Endothelial cell of umbilical vein (primary cell): ENCODE results near the gene FAM227B. TPM values are rescaled to one million over a fixed set of nuclear protein-coding genes. Genes with fewer than 3 reads are reported as not detected.

Experiments
- BruUV-seq: library from RNA; stranded (reverse); fragments of 400-500 nt; replicated peaks from 2 replicates; lab custom pipeline; 2021; lab: Mats Ljungman, UMichigan
- CTCF ChIA-PET: fragments of 300-600, 350-600 bp; sonication (Branson Sonifier 250); formaldehyde crosslinking; loops from one replicate; lab custom pipeline; 2021; ENCODE audit warnings: antibody characterized with exemption, inconsistent platforms; lab: Charles Lee
- POLR2A ChIA-PET: fragments of 300-600, 350-600 bp; sonication (Branson Sonifier 250); formaldehyde crosslinking; loops from one replicate; lab custom pipeline; 2021; ENCODE audit warnings: antibody characterized with exemption, inconsistent platforms; lab: Charles Lee
- DNase-seq: peaks from one replicate; pipeline ENCODE4 v3.0.0-alpha.2; 2011; ENCODE audit warnings: low read depth, low spot score
- FAIRE-seq: peaks from 2 replicates; lab custom pipeline; 2011; peaks lifted over from hg19 to GRCh38; lab: Jason Lieb, UNC
- H2AFZ ChIP-seq: 2 replicates; pipeline ENCODE4 v1.6.0; 2012; ENCODE audit warnings: low read depth, low read length, control low read depth, inconsistent platforms
- H3K27ac ChIP-seq: 2 replicates; pipeline ENCODE4 v1.5.1; 2011; ENCODE audit warnings: low read depth, mild to moderate bottlenecking, control low read depth, low read length, moderate library complexity; ENCODE audit not compliant: insufficient read depth
- H3K27me3 ChIP-seq, 2 experiments: 2 replicates each; pipeline versions ENCODE4 v1.6.0 to v1.6.1; 2011; ENCODE audit warnings: low read length in 2 of 2, mixed read lengths in 1 of 2; ENCODE audit not compliant: control insufficient read depth in 2 of 2, insufficient read depth in 2 of 2
- H3K36me3 ChIP-seq, 2 experiments: 2 replicates in 1 of 2; 3 replicates in 1 of 2; pipeline ENCODE4 v1.5.1; 2011; ENCODE audit warnings: low read length in 2 of 2, mild to moderate bottlenecking in 1 of 2, moderate library complexity in 1 of 2; ENCODE audit not compliant: control insufficient read depth in 2 of 2, insufficient read depth in 2 of 2; ENCODE audit errors: extremely low read depth in 1 of 2
- H3K4me1 ChIP-seq: 3 replicates; pipeline ENCODE4 v1.5.1; 2011; ENCODE audit warnings: mild to moderate bottlenecking, low read length; ENCODE audit not compliant: control insufficient read depth, insufficient read depth; ENCODE audit errors: extremely low read depth
- H3K4me2 ChIP-seq: 2 replicates; pipeline ENCODE4 v1.6.1; 2011; ENCODE audit warnings: low read length, control low read depth, mixed read lengths; ENCODE audit not compliant: insufficient read depth
- H3K4me3 ChIP-seq, 3 experiments: fragments of 200-600 bp in 1 of 3; sonication (generic), shearing (Covaris generic) in 1 of 3; replicated peaks in 1 of 3; 2 replicates each; pipeline ENCODE4 v1.5.1; 2011 to 2016; ENCODE audit warnings: control low read depth in 3 of 3, low read length in 3 of 3, mild to moderate bottlenecking in 2 of 3, inconsistent platforms in 1 of 3, low read depth in 1 of 3, moderate library complexity in 1 of 3; ENCODE audit not compliant: insufficient read depth in 1 of 3
- H3K79me2 ChIP-seq: 2 replicates; pipeline ENCODE4 v1.6.0; 2012; ENCODE audit warnings: low read length, inconsistent platforms; ENCODE audit not compliant: control insufficient read depth, insufficient read depth
- H3K9ac ChIP-seq: replicated peaks from 2 replicates; pipeline ENCODE3; 2011; ENCODE audit warnings: low read length, control low read depth; ENCODE audit not compliant: insufficient read depth; ENCODE audit errors: extremely low read depth
- H3K9me1 ChIP-seq: replicated peaks from 3 replicates; pipeline ENCODE4 v1.6.0; 2011; ENCODE audit warnings: mild to moderate bottlenecking, low read length; ENCODE audit not compliant: control insufficient read depth, insufficient read depth; ENCODE audit errors: extremely low read depth
- H3K9me3 ChIP-seq: replicated peaks from 2 replicates; pipeline ENCODE4 v1.5.1; 2012; ENCODE audit warnings: low read length, inconsistent platforms; ENCODE audit not compliant: control insufficient read depth, insufficient read depth
- H4K20me1 ChIP-seq: replicated peaks from 2 replicates; pipeline ENCODE3; 2011; ENCODE audit warnings: mild to moderate bottlenecking, low read length; ENCODE audit not compliant: control insufficient read depth, insufficient read depth; ENCODE audit errors: extremely low read depth
- CTCF ChIP-seq, 2 donors: IDR thresholded peaks; 1 replicate in 1 of 2; 2 replicates in 1 of 2; pipeline ENCODE4 v1.5.1; 2011; ENCODE audit warnings: low read length in 2 of 2, mild to moderate bottlenecking in 2 of 2, moderate library complexity in 2 of 2, control low read depth in 1 of 2, inconsistent platforms in 1 of 2, low read depth in 1 of 2; ENCODE audit not compliant: insufficient read depth in 1 of 2; ENCODE audit errors: extremely low read depth in 1 of 2
- EZH2 ChIP-seq: IDR thresholded peaks from 2 replicates; pipeline ENCODE4 v1.6.1; 2012; ENCODE audit warnings: borderline replicate concordance, low read depth, mild to moderate bottlenecking, moderate library complexity, low read length, inconsistent platforms; ENCODE audit not compliant: severe bottlenecking
- FOS ChIP-seq: IDR thresholded peaks from 2 replicates; pipeline ENCODE4 v1.6.1; 2011; ENCODE audit warnings: mild to moderate bottlenecking, low read length, moderate library complexity, borderline replicate concordance; ENCODE audit not compliant: insufficient read depth
- GATA2 ChIP-seq: IDR thresholded peaks from 2 replicates; pipeline ENCODE4 v1.7.0; 2011; ENCODE audit warnings: low read depth, mild to moderate bottlenecking, moderate library complexity, mixed read lengths, low read length; ENCODE audit not compliant: insufficient read length, insufficient read depth
- JUN ChIP-seq: IDR thresholded peaks from 2 replicates; pipeline ENCODE4 v1.6.1; 2011; ENCODE audit warnings: borderline replicate concordance, low read depth; ENCODE audit not compliant: insufficient read length, insufficient read depth
- MAX ChIP-seq: IDR thresholded peaks from 2 replicates; pipeline ENCODE4 v1.6.1; 2011; ENCODE audit not compliant: insufficient read depth, insufficient read length
- MYC ChIP-seq: IDR thresholded peaks from one replicate; pipeline ENCODE4 v1.6.1; 2011; ENCODE audit warnings: mild to moderate bottlenecking, low read depth, low read length
- POLR2A ChIP-seq: IDR thresholded peaks from 2 replicates; pipeline ENCODE4 v1.6.1; 2012; ENCODE audit warnings: low read depth, mild to moderate bottlenecking, control low read depth, low read length
- POLR2AphosphoS5 ChIP-seq: IDR thresholded peaks from 2 replicates; pipeline ENCODE4 v1.6.1; 2012; ENCODE audit warnings: low read depth, mild to moderate bottlenecking, control low read depth, low read length, moderate library complexity; ENCODE audit not compliant: insufficient read depth
- dilution Hi-C: fragments of 300-500 bp; cut with MboI; formaldehyde crosslinking; loops from one replicate; pipeline ENCODE4 v1.15.0; 2019; ENCODE audit warnings: low sequenced_read_pairs; ENCODE audit not compliant: extremely low pct_ligation_motif_present
- intact Hi-C: fragments of 100-400 bp; cut with micrococcal nuclease; formaldehyde crosslinking; loops from one replicate; pipeline ENCODE4 v1.10.0; 2022
- polyA plus RNA-seq, 4 experiments: library from polyadenylated mRNA; depleted of rRNA in 3 of 4; stranded (reverse) in 3 of 4; unstranded in 1 of 4; fragments of >200 nt; gene quantifications; 2 replicates each; pipeline versions ENCODE4 v1.2.1 to v1.2.3, GENCODE V29; 2011 to 2012; ENCODE audit warnings: missing spikeins in 1 of 4
- total RNA-seq: library from RNA; stranded (reverse); gene quantifications from 2 replicates; pipeline ENCODE4 v1.2.3, GENCODE V29; 2021

The FAM227B gene
- total and polyA plus RNA-seq, 2 donors (not counting 3 experiments of a cell fraction or from before 2014, with no cell fraction given): 1.5 to 1.8 TPM

GRCh38 chr15:49570672-49571071 is 49.9 kb downstream of the FAM227B start:
- POLR2A ChIA-PET: no interaction called here
- Histone ChIP-seq H3K9ac (no peak overlapping the region), H3K4me2 (no peak overlapping the region), H3K9me3 (no peaks in the 10 kb centered on the region), H3K9me1 (no peaks in the 10 kb centered on the region), H2AFZ (no peak overlapping the region), H3K4me3 (no peak overlapping the region), H3K27me3 (no peaks in the 10 kb centered on the region), H3K4me1 (no peaks in the 10 kb centered on the region), H3K79me2 (no peaks in the 10 kb centered on the region), H3K27ac (no peak overlapping the region), H4K20me1 (no peaks in the 10 kb centered on the region), H3K36me3 (no peaks in the 10 kb centered on the region)
- FAIRE-seq (no peak), DNase-seq (no peak)
- no peak for TF ChIP-seq POLR2A
- no peak for TF ChIP-seq GATA2
- no peak for TF ChIP-seq MAX
- TF ChIP-seq JUN: no peak
- TF ChIP-seq CTCF (IDR thresholded peaks at IDR 0.05; ENCODE audit: extremely low read depth in 1 of 2, insufficient read depth in 1 of 2, low read depth in 1 of 2, low read length in 2 of 2): no peak
- dilution Hi-C loops (no loop called here), intact Hi-C loops (no loop called here)
- no TSS peak for BruUV-seq
- CTCF ChIA-PET: no interaction called here

GRCh38 chr15:49570174-49570573 is 50.4 kb downstream of the FAM227B start:
- Histone ChIP-seq H3K9ac (no peak overlapping the region), H3K4me2 (no peak overlapping the region), H3K79me2 (no peaks in the 10 kb centered on the region), H3K27ac (no peak overlapping the region), H3K9me3 (no peaks in the 10 kb centered on the region), H2AFZ (no peak overlapping the region), H3K9me1 (no peaks in the 10 kb centered on the region), H4K20me1 (no peaks in the 10 kb centered on the region), H3K36me3 (no peaks in the 10 kb centered on the region), H3K4me3 (no peak overlapping the region), H3K27me3 (no peaks in the 10 kb centered on the region), H3K4me1 (no peaks in the 10 kb centered on the region)
- DNase-seq (no peak), FAIRE-seq (no peak)
- ChIA-PET POLR2A (no interaction called here), CTCF (no interaction called here)
- intact Hi-C loops (no loop called here), dilution Hi-C loops (no loop called here)
- TF ChIP-seq MYC (no peak), GATA2 (no peak), POLR2AphosphoS5 (no peak), POLR2A (no peak), CTCF (IDR thresholded peaks at IDR 0.05; ENCODE audit: extremely low read depth in 1 of 2, insufficient read depth in 1 of 2, low read depth in 1 of 2, low read length in 2 of 2) (no peak), EZH2 (no peak), FOS (no peak), JUN (no peak), MAX (no peak)
- BruUV-seq: no TSS peak
